GM21786 (cell line): ENCODE measurements around the gene BACE1-AS.

Experiments
- ATAC-seq: cut with Tn5 transposase; IDR thresholded peaks from one replicate; pipeline ENCODE4 v1.9.1; 2021; ENCODE audit not compliant: unreplicated experiment

Gene BACE1-AS

DNA sequence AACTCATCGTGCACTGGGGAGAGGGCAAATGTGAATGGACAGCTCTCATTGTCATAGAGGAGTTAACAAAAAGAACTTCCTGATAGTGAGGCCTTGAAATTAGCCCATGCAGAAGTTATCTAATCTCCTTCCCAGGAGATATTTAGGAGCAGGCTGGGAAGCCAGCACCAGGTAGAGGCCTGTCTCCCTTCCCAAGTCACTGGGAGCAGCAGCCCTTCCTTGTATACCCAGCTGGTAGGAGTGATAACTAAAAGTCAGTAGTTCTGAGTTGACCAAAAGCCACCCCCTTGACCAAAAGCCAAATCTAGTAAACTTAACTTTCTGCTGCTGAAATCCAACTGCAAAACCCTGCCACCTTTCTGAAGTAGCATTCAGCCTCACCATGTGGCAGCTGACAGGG, 1.4 kb upstream of the BACE1-AS start:
- no peak for ATAC-seq

DNA sequence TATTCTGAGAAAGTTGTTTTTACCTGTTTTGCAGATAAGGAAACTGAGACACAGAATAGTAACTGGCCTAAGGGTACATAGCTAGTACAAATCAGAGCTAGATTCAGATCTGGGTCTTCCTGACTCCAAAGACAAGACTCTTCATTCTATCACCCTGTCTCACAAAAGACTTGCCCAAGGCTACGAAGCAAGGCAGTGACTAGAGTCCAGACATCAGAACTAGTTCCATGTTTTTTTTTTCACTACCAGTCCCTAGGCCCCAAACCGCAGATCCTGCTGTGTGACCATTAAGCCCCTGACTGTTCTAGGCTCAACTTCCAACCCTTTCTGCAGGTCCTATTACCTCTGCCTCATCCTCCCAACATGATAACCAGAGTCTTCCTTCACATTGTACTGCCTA, 1.5 kb downstream of the BACE1-AS start:
- no peak for ATAC-seq

DNA sequence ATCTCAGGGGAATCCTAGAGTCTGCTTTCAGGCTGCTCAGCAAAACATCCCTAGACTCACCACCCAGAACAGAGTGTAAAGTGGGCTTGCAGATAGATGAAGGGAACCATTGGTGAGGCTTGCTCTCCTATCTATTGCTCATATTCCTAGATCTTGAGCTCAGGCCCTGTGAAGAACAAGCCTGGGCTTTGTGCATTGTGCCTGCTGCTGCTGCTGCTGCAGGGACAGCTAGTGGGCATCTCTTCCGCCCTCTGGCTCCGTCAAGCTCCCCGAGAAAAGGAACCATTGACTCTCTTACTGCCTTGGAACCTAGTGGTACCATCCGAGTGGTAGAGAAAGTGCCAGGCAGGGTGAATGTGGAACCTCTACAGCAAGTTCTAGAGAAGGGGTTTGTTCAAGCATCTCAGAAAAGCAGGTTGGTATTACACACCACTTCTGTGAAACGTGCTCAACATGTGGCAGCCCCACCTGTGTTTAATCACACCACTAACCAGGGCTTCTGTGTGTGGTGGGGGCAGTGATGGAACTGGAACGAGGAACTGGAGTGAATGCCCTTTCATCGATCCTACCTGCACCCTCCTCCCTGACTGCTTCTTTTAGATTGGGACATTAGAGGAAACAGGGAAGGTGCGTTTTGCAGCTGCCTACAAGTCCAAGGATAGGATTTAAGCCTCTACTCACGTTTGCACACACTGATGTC, 4.4 kb downstream of the BACE1-AS start:
- no peak for ATAC-seq

DNA sequence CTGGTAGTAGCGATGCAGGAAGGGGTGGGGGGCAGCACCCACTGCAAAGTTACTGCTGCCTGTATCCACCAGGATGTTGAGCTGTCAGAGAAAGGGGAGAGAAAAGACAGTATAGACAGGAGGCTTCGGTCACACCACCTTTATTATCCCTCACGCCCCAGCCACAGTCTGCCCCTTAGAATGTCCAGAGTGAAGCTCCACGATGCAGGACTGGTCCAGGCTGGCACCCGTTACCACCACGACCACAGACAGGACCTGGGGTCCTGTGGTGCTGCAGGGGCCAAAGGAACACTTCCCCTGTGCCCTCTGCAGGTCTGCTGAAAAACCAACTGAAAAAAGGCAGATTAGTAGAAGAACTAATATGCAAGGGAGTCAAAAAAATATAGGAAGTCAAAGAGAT, 5.7 kb downstream of the BACE1-AS start:
- ATAC-seq, result no peak

DNA sequence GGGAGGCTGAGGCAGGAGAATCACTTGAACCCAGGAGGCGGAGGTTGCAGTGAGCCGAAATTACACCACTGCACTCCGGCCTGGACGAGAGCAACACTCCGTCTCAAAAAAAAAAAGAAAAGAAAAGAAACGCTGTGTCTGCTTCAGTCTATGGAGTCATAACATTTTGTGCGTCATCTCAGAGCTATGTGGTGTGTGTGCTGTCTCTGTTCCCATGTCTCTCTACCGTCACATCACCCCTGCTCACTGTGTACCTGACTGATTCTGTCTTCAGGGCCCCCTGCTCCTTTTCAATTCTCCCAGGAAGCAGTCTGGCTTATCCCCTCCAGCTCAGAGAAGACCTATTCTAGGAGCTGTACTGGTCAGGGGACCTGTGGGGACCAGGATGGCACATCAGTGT, 7.0 kb downstream of the BACE1-AS start:
- ATAC-seq, result no peak

DNA sequence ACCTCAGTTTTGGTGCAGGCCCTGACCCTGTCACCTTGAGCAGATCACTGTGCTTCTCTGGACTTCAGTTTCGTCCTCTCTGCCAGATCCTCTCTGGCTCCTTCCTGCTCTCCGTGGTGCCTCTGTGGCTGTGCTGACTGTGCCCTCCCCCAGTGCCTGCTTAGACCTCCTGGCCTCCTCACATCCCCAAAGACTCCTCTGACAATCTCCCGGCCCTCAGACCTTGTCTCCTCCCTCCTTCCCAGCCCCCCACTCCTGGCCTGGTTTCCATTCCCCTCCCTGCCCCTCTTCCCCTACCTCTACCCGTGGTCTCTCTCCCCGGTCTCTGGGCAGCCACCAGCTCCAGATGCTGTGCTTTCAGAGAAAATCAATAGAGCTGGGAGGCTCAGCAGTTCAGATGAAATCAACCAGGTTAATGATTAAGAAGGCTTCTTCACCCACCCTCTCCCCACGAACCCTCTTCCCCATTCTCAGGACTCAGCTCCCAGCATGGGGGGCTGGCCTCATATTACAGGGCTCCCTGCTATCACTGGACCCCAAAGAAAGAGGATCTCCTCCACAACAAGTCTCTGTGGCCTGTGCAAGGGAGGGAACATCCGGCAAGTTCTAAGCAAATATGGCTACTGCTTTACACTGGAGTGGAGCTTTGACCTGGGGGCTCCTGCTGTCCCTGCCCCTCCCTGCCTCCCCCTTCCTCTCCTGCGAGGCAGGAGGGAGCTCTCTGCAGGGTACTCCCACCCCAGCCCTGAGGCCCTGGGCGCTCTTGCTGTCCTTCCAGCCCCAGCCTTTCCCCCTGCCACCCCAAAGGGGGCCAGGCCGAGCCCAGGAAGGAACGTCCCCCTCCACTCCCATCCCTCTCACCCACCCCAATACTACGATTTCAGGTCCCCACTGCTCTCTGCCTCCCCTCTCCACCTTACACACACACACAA, 8.5 kb downstream of the BACE1-AS start:
- ATAC-seq, result no peak

DNA sequence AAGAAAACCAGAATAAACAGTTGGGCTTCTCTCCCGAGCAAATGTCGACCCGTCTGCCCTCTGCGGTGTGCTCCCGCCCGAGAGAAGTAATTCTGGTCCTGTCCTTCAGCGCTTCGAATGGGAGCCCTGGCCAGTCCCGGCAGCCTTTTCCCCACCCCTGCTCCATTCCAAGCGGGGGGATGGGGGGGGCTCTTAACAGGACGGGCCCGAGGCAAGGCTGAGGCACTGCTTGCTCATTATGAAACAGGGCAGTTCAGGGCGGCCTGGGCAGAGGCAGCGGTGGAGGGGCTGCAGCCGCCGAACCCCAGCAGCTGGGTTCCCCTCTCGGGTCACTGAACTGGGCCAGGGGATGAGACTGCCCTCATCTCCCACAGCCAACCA, 9.1 kb downstream of the BACE1-AS start:
- ATAC-seq, result no peak

DNA sequence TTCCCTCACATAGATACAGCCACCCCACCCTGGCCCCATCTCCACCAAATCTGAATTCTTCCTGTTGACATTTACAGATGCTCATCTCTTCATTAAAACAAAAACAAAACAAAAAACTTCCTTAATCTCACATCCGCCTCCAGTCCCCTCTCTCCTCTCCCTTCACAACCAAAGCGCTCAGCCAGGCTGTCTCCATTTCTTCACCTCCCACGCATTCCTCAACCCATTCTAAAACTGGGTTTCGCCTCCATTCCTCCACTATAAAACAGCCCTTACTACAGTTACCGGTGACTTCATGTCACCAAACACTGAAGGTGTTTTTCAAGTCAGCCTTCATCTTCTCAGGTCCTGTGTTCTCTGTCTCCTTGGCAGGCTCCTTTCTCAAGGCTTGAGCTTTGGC, 9.6 kb downstream of the BACE1-AS start:
- no peak for ATAC-seq

DNA sequence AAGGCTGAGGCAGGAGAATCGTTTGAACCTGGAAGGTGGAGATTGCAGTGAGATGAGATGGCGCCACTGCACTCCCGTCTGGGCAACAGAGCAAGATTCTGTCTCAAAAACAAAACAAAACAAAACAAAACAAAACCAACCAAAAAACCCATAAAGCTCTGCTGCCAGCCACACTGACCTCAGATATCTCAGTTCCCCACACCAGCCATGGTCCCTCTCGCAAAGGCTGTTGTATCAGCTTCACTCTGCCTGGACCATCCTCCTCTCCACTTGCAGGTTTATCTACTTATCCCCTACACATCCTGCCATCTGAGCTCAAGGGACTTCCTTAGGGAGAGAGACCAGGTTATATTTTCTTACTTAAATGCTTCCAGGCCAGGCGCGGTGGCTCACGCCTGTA, 11.1 kb downstream of the BACE1-AS start:
- ATAC-seq, result no peak

DNA sequence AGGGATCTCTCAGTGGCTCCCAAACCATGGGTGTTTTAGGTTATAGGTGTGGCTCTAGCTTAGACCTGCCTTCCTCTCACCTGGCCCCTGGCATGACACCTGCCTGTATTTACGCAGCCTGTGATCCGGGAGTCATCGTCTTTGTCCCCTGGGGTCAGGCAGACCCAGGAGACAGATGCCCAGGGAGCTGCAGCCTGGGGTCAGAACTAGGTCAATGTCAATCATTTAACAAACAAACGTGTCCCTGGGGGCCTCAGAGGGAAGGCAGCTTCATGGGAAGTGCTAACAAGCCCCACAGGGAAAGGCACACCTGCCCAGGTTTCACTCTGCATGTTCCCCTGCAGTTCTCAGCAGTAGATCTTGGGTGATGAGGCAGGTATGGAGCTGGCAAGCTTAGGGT, 12.0 kb downstream of the BACE1-AS start:
- ATAC-seq, result no peak

DNA sequence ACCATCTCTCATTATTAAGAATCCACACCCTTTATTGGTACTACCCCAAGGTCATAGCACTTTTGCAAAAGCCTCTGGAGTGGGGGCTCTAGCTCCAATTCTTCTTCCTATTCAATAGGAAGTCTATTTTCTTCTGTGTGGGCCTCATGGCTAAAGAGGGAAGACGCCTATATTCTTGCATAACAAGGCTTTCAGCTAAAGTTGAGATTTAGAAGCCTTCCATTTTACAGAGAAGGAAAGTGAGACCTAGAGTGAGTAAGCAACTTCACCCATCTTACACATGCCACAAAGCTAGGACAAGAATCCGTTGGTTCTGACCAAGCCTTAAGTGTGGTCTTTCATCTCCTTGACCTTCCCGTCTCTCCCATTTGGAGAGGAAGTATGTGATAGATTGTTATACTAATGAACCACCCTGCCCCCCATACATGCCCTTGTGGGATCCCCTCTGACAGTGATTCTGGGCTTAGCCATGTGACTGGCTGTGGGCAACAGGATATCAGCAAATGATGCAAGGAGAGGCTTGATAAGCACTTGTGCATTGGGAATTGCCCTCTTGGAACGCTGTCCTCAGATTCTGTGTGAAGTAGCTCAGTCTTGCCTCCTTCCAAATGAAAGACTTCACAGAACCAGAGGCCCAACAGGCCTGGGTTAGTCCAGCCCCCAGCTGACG, 12.6 kb downstream of the BACE1-AS start:
- no peak for ATAC-seq

DNA sequence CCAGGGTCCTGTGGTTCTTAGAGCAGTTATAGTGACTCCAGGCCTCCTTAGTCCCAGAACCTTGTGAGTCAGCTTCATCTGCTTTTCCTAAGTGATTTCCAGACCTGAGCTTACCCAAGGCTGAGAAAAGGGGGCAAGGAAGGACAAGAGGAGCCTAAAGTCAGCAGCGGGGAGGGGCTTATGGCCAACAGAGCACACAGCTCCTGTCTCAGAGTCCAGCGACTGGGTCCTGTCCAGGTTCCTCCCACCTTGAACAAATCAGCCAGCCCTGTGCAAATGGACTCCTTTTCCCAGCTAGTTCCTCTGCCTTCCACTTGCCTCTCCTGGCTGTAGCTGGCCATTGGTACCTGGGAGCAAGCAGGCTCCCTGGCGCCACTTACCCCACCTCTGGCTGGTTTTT, 14.0 kb downstream of the BACE1-AS start:
- no peak for ATAC-seq

DNA sequence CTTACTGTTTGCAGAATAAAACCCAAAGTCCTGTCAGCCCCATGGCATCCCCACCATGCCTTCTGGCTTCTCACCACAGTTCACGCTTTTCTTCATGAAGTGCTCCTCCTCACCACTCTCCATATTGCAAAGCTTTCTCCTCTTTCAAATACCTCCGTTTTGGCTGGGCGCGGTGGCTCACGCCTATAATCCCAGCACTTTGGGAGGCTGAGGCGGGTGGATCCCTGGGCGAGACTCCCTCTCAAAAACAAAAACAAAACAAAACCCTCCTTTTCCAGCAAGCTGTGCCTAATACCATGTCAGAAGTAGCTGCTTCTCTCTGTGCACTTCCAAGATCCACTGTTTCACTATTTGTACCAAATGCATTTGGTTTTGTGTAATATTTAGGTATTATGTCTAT, 18.2 kb downstream of the BACE1-AS start:
- no peak for ATAC-seq

DNA sequence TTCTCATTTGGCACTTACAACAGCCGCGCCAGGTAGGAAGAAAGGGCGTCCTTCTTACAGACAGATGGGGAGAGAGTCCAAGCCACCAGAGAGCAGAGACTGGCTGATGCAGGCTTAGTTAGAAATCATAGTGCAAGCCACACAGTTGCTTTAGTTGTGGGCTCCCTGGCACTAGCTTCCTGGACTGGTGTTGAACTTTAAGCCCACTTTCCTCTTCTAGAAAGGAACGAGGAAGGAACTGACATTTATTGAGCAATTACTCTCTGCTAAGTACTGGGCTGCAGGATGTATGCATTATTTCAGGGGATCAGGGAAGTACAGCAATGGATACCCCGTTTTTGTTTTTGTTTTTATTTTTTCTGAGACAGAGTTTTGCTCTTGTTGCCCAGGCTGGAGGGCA, 21.9 kb downstream of the BACE1-AS start:
- no peak for ATAC-seq

DNA sequence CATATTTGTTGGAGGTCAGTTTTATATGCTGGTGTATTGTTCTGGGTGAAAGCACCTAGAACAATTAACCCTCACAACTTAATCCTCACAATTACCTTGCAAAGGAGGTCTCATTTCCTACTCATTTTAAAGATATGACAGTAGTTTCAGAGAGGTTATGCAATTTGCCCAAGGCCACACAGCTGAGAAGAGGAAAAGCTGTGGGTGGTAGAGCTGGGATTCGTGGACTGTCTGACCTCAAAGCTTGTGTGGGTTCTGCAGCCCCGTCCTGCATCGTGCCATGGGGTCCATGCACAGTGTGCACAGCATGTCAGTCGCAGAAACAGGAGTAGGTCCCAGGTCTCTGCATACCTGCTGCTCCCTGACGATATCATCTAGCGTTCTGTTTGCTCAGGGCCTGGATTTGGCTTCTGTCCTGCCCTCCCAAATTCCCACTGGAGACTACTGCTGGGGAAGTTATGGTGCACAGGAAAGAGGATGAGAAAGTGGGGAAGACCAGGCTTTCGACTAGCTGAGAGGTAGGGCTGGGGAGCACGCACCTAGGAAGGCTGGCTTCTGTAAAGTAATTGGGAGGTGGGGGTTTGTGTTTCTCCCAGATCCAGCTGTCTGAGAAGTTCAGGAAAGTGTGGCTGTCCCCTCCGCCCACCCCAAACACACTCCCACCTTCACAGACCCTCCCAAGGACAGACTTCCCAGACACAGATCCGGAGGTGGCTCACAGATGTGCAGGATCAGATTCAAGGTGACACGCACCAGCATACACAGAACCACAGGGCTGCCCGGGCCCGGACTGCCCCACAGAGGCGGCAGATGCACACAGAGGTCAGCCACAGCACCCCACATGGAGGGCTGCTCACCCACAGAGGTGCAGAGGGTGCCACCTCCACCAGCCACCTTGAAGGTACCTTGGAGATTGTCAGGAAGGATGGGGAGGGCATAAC, 23.0 kb downstream of the BACE1-AS start:
- no peak for ATAC-seq

DNA sequence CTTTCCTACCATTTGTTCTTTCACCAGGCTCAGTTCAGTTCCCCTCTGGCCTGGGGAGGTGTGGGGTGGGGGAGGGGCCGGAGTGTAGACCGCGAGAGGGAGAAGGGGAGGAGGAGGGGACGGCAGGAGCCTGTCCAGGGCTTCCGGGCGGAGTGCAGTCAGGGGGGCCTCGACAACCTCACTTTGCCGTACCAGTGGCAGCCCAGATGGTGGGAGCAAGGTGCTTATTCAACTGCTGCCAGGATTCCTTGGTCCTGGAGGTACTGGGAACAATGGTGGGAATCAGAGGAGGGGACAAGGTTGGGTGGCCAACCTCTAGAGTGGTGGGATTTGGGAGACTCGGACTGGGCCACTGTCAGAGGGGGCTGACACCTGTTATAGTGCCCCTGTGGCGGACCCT, 23.7 kb downstream of the BACE1-AS start:
- ATAC-seq, result no peak

DNA sequence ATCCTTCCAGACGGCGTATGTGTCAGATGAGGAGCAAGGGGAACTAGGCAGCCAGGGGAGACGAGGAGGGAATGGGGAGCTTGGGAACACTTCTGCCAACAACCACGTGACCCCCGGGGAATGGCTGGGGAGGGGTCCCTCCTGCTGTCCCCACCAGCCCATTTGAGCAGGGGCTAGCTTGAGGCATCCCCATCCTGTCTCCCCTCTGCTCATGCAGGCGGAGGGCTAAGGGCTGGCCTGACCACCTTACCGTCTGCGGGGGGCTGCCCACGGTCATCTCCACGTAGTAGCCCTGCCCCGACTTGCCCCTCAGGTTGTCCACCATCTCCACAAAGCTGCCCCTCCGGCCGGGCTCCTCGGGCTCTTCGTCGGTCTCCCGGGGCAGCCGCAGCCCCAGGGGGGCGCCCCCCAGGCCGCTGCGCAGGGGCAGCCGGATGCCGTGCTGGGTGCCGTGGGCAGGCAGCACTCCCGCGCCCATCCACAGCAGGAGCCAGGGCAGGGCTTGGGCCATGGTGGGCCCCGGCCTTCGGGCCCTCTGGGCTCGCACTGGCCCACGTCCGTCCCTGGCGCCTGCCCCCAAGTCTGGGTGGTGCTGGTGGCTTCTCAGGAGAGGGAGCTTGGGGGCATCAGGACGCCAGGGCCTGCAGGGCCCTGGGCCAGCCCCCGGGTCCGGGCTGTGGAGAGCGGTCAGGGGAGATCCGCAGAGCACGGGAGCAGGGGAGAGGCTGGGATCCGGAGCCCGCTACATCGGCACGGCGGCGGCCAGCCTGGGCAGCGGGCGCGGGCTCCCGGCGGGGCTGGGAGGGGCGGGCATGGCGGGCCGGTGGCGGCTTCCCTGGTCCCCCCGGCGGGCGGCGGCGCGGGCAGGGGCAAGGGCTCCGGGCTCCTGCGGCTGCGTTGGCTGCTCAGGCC, 24.4 kb downstream of the BACE1-AS start:
- no peak for ATAC-seq

DNA sequence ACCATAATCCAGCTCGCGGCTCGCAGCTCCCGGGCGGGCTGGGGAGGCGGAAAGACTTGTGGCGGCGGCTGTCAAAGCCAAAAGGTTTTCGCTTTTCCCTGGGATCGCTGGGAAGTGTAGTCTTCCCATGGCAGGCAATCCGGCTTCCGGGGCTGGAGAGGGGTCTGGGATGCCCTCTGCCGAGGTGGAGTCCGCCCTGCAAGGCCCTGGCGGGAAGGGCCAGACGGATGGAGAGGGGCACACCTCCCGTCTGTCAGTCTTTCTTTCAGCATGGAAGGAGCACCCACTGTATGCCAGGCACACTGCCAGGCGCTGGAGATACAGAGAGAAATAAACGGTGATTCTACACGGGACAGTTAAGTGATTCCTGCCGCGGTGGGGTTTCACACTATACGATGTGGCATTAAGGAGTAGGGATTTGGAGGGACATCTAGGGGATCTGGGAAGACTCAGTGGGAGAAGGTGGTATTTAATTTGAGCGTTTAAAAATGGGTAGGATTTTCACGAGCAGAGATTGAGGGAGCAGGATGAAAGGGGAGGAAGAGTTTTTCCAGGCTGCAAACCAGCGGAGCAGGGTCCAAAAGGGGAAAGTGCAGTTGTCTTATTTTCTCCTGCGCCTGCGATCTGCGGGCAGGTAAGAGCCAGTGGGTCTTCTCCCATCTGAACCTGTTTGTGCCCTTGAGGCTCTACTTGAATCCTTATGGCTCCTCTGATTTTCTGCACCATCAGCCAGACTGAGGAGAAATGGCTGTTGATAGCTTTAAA, 25.2 kb downstream of the BACE1-AS start, which contains the start of gene BACE1:
TSS of gene BACE1 (minus strand) at position 60 of the 765 bp plus-strand sequence. CDS start 461 bp downstream, outside the sequence.
- ATAC-seq, result no peak

DNA sequence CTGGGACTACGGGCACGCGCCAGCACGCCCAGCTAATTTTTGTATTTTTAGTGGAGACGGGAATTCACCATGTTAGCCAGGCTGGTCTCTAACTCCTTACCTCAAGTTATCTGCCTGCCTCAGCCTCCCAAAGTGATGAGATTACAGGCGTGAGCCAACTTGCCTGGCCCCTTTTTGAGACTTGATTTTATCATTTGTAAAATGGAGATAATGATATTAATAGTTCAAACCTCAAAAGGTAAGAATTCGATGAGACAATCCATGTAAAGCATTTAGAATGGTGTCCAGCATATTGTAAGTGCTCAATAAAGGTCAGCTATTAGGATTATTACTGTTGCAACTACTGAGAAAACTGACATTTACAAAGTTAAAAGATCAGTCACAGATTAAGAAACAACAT, 27.6 kb downstream of the BACE1-AS start:
- ATAC-seq, result no peak
